Ovary (tissue), 3 donors: Measurements from ENCODE around the gene LRGUK.

Source experiments
- EP300 ChIP-seq: sonication (generic); formaldehyde crosslinking; IDR thresholded peaks from one replicate; pipeline ENCODE4 v1.6.1; 2017; ENCODE audit warnings: antibody characterized with exemption
- POLR2A ChIP-seq: fragments of 450-650 bp; IDR thresholded peaks from one replicate; pipeline ENCODE4 v1.6.1; 2017; ENCODE audit warnings: antibody characterized with exemption, mild to moderate bottlenecking, moderate library complexity
- TF ChIP-seq, protein P1 (sequence below), 3 donors: fragments of 450-650 bp in 2 of 3; fragments of 200-600 bp in 1 of 3; IDR thresholded peaks; one replicate each; pipeline versions ENCODE4 v1.5.1 to v1.8.0; 2016 to 2022; ENCODE audit warnings: antibody characterized with exemption in 3 of 3, mild to moderate bottlenecking in 1 of 3
- donor health status: DM: no; HTN: no; CAD: no.

DNA sequence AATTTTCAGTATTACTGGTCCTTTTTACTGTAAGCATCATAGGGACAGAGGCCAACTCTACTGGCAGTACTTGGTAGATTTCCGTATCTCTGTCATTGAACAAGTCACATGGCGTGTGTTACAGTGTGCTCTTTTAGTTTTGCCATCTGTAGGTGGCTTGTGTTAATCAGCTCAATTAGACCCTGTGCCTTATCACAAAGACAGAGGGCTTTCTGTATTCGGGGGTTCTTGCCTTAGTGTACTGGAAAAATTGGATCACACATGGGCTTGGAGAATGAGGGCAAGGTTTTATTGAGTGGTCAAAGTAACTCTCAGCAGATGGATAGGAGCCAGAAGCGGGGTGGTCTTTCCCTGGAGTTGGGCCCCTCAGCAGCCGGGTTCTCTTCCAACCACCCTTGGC, 21.3 kb upstream of the LRGUK start:
- TF ChIP-seq, protein P1, sequence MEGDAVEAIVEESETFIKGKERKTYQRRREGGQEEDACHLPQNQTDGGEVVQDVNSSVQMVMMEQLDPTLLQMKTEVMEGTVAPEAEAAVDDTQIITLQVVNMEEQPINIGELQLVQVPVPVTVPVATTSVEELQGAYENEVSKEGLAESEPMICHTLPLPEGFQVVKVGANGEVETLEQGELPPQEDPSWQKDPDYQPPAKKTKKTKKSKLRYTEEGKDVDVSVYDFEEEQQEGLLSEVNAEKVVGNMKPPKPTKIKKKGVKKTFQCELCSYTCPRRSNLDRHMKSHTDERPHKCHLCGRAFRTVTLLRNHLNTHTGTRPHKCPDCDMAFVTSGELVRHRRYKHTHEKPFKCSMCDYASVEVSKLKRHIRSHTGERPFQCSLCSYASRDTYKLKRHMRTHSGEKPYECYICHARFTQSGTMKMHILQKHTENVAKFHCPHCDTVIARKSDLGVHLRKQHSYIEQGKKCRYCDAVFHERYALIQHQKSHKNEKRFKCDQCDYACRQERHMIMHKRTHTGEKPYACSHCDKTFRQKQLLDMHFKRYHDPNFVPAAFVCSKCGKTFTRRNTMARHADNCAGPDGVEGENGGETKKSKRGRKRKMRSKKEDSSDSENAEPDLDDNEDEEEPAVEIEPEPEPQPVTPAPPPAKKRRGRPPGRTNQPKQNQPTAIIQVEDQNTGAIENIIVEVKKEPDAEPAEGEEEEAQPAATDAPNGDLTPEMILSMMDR (IDR thresholded peaks at IDR 0.05), result no peak
- no peak for TF ChIP-seq EP300
- no peak for TF ChIP-seq POLR2A
